HepG2 (cell line): ENCODE data around the gene DKKL1. TPM values are rescaled to one million over a fixed set of nuclear protein-coding genes. Genes with fewer than 3 reads are reported as not detected.

Experiments used
- CBX2 ChIP-seq, 2 experiments: fragments of 200-600 bp in 1 of 2; sonication (generic); formaldehyde crosslinking in 1 of 2; IDR thresholded peaks; 2 replicates each; pipeline versions ENCODE4 v1.7.0 to v1.8.1; 2018 to 2022; ENCODE audit warnings: low read depth in 2 of 2, low read length in 1 of 2, mild to moderate bottlenecking in 1 of 2, missing genetic modification reagents in 1 of 2
- EED ChIP-seq: sonication (generic); formaldehyde crosslinking; IDR thresholded peaks from 2 replicates; pipeline ENCODE4 v1.5.0; 2020; ENCODE audit warnings: mild to moderate bottlenecking, missing genetic modification reagents
- GATAD1 ChIP-seq: IDR thresholded peaks from 2 replicates; pipeline ENCODE4 v1.6.1; 2016; ENCODE audit warnings: missing genetic modification reagents, missing compliant biosample characterization
- HCFC1 ChIP-seq: fragments of 150-350 bp; IDR thresholded peaks from 2 replicates; pipeline ENCODE4 v1.6.1; 2014; ENCODE audit warnings: low read depth, low read length
- NFYB ChIP-seq: sonication (generic); formaldehyde crosslinking; IDR thresholded peaks from 2 replicates; pipeline ENCODE4 v1.4.0; 2020; ENCODE audit warnings: missing genetic modification reagents
- RARA ChIP-seq: IDR thresholded peaks from 2 replicates; pipeline ENCODE4 v1.6.1; 2016; ENCODE audit warnings: missing genetic modification reagents, missing compliant biosample characterization
- RORA ChIP-seq: sonication (generic); formaldehyde crosslinking; IDR thresholded peaks from 2 replicates; pipeline ENCODE4 v1.5.0; 2020; ENCODE audit warnings: mild to moderate bottlenecking, missing genetic modification reagents, moderate library complexity
- TAF1 ChIP-seq: sonication (generic); formaldehyde crosslinking; IDR thresholded peaks from 2 replicates; pipeline ENCODE4 v1.4.0; 2020; ENCODE audit warnings: missing genetic modification reagents
- THYN1 ChIP-seq: sonication (generic); formaldehyde crosslinking; IDR thresholded peaks from 2 replicates; pipeline ENCODE4 v1.8.1; 2023; ENCODE audit warnings: low read depth, mild to moderate bottlenecking, moderate library complexity, missing genetic modification reagents, borderline replicate concordance
- TRIM24 ChIP-seq: sonication (generic); formaldehyde crosslinking; IDR thresholded peaks from 2 replicates; pipeline ENCODE4 v1.8.0; 2022; ENCODE audit warnings: mild to moderate bottlenecking, missing genetic modification reagents
- ZFY ChIP-seq: sonication (generic); formaldehyde crosslinking; IDR thresholded peaks from 2 replicates; pipeline ENCODE4 v1.4.0; 2020; ENCODE audit warnings: missing genetic modification reagents
- ZNF343 ChIP-seq: sonication (generic); formaldehyde crosslinking; IDR thresholded peaks from 2 replicates; pipeline ENCODE4 v1.4.0; 2020; ENCODE audit warnings: mild to moderate bottlenecking, missing genetic modification reagents
- polyA plus RNA-seq, 8 experiments: library from polyadenylated mRNA; depleted of rRNA in 3 of 8; stranded (reverse) in 7 of 8; unstranded in 1 of 8; fragments of >200 nt; fragmentation: Illumina TruSeq in 4 of 8; extraction: Trizol in 4 of 8; gene quantifications; 2 replicates each; pipeline versions ENCODE4 v1.2.1 to v1.2.3, GENCODE V29; 2011 to 2016; ENCODE audit warnings: low read depth in 4 of 8, missing spikeins in 1 of 8, mixed read lengths in 1 of 8; ENCODE audit not compliant: insufficient read depth in 1 of 8
- total RNA-seq, 5 experiments: library from RNA; depleted of rRNA; stranded (reverse); fragments of >200 nt; fragmentation: Illumina TruSeq; extraction: Trizol; gene quantifications; 2 replicates each; pipeline ENCODE4 v1.2.3, GENCODE V29; 2016; ENCODE audit warnings: low read depth in 1 of 5
- TF ChIP-seq, protein P1 (sequence below): sonication (generic); formaldehyde crosslinking; conservative IDR thresholded peaks from 2 replicates; pipeline ENCODE4 v1.4.0; 2020; ENCODE audit warnings: mild to moderate bottlenecking, missing genetic modification reagents, moderate library complexity
- TF ChIP-seq, protein P2 (sequence below): sonication (generic); formaldehyde crosslinking; IDR thresholded peaks from 2 replicates; pipeline ENCODE4 v1.4.0; 2020; ENCODE audit warnings: missing genetic modification reagents
- TF ChIP-seq, protein P3 (sequence below): sonication (generic); formaldehyde crosslinking; IDR thresholded peaks from 2 replicates; pipeline ENCODE4 v1.4.0; 2020; ENCODE audit warnings: mild to moderate bottlenecking, missing genetic modification reagents, borderline replicate concordance
- TF ChIP-seq, protein P4 (sequence below): sonication (generic); formaldehyde crosslinking; IDR thresholded peaks from 2 replicates; pipeline ENCODE4 v1.8.0; 2022; ENCODE audit warnings: mild to moderate bottlenecking, missing genetic modification reagents, borderline replicate concordance
- TF ChIP-seq, protein P5 (sequence below): sonication (generic); formaldehyde crosslinking; IDR thresholded peaks from 2 replicates; pipeline ENCODE4 v1.8.1; 2023; ENCODE audit warnings: missing genetic modification reagents, inconsistent platforms, borderline replicate concordance
- TF ChIP-seq, protein P6 (sequence below): sonication (generic); formaldehyde crosslinking; conservative IDR thresholded peaks from 2 replicates; pipeline ENCODE4 v1.8.0; 2022; ENCODE audit warnings: mild to moderate bottlenecking, moderate library complexity, missing genetic modification reagents

The DKKL1 gene
- total and polyA plus RNA-seq, 2 of the 13 experiments (the other 11 are each of a cell fraction or from before 2014, with no cell fraction given) = 0.30 to 0.31 TPM

DNA sequence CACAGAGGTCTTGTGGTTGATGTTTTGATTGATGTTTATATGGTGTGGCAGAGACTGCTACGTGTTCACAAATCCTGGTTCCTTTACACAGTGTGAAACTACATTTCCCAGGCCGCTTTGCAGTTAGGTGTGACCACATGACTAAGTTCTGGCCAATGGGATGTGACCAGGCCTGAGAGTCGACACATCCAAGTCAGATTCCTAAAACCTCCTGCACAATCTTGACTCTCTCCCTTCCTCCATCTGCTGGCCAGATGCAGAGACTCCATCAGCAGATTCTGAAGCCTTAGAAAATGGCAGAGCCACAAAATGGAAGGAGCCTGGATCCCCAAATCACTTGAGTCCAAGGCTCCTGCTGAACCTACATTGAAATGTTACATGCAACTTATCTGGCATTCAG is 15.8 kb upstream of the DKKL1 start (continued):
- TF ChIP-seq EED (CRISPR knock-in tag) (no peak), TAF1 (CRISPR knock-in tag) (no peak), NFYB (CRISPR knock-in tag) (peak; percentile 72), CBX2 (IDR thresholded peaks at IDR 0.05; ENCODE audit: low read depth, low read length) (no peak), CBX2 (CRISPR knock-in tag; IDR thresholded peaks at IDR 0.05; ENCODE audit: low read depth) (no peak), HCFC1 (peak; percentile 43; the same call in 1 of the 2 replicates), RORA (CRISPR knock-in tag) (no peak), ZNF343 (CRISPR knock-in tag) (no peak), ZFY (CRISPR knock-in tag) (no peak), GATAD1 (no peak), RARA (no peak), THYN1 (CRISPR knock-in tag) (no peak), TRIM24 (CRISPR knock-in tag) (no peak)
- TF ChIP-seq, protein P1, sequence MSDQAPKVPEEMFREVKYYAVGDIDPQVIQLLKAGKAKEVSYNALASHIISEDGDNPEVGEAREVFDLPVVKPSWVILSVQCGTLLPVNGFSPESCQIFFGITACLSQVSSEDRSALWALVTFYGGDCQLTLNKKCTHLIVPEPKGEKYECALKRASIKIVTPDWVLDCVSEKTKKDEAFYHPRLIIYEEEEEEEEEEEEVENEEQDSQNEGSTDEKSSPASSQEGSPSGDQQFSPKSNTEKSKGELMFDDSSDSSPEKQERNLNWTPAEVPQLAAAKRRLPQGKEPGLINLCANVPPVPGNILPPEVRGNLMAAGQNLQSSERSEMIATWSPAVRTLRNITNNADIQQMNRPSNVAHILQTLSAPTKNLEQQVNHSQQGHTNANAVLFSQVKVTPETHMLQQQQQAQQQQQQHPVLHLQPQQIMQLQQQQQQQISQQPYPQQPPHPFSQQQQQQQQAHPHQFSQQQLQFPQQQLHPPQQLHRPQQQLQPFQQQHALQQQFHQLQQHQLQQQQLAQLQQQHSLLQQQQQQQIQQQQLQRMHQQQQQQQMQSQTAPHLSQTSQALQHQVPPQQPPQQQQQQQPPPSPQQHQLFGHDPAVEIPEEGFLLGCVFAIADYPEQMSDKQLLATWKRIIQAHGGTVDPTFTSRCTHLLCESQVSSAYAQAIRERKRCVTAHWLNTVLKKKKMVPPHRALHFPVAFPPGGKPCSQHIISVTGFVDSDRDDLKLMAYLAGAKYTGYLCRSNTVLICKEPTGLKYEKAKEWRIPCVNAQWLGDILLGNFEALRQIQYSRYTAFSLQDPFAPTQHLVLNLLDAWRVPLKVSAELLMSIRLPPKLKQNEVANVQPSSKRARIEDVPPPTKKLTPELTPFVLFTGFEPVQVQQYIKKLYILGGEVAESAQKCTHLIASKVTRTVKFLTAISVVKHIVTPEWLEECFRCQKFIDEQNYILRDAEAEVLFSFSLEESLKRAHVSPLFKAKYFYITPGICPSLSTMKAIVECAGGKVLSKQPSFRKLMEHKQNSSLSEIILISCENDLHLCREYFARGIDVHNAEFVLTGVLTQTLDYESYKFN (CRISPR knock-in tag) = no peak
- TF ChIP-seq, protein P2, sequence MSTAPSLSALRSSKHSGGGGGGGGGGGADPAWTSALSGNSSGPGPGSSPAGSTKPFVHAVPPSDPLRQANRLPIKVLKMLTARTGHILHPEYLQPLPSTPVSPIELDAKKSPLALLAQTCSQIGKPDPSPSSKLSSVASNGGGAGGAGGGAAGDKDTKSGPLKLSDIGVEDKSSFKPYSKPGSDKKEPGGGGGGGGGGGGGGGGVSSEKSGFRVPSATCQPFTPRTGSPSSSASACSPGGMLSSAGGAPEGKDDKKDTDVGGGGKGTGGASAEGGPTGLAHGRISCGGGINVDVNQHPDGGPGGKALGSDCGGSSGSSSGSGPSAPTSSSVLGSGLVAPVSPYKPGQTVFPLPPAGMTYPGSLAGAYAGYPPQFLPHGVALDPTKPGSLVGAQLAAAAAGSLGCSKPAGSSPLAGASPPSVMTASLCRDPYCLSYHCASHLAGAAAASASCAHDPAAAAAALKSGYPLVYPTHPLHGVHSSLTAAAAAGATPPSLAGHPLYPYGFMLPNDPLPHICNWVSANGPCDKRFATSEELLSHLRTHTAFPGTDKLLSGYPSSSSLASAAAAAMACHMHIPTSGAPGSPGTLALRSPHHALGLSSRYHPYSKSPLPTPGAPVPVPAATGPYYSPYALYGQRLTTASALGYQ (CRISPR knock-in tag) = no peak
- TF ChIP-seq, protein P3, sequence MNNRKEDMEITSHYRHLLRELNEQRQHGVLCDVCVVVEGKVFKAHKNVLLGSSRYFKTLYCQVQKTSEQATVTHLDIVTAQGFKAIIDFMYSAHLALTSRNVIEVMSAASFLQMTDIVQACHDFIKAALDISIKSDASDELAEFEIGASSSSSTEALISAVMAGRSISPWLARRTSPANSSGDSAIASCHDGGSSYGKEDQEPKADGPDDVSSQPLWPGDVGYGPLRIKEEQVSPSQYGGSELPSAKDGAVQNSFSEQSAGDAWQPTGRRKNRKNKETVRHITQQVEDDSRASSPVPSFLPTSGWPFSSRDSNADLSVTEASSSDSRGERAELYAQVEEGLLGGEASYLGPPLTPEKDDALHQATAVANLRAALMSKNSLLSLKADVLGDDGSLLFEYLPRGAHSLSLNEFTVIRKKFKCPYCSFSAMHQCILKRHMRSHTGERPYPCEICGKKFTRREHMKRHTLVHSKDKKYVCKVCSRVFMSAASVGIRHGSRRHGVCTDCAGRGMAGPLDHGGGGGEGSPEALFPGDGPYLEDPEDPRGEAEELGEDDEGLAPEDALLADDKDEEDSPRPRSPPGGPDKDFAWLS (CRISPR knock-in tag) = no peak
- TF ChIP-seq, protein P4, sequence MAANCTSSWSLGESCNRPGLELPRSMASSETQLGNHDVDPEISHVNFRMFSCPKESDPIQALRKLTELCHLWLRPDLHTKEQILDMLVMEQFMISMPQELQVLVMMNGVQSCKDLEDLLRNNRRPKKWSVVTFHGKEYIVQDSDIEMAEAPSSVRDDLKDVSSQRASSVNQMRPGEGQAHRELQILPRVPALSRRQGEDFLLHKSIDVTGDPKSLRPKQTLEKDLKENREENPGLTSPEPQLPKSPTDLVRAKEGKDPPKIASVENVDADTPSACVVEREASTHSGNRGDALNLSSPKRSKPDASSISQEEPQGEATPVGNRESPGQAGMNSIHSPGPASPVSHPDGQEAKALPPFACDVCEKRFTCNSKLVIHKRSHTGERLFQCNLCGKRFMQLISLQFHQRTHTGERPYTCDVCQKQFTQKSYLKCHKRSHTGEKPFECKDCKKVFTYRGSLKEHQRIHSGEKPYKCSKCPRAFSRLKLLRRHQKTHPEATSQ (CRISPR knock-in tag) = no peak
- TF ChIP-seq, protein P5, sequence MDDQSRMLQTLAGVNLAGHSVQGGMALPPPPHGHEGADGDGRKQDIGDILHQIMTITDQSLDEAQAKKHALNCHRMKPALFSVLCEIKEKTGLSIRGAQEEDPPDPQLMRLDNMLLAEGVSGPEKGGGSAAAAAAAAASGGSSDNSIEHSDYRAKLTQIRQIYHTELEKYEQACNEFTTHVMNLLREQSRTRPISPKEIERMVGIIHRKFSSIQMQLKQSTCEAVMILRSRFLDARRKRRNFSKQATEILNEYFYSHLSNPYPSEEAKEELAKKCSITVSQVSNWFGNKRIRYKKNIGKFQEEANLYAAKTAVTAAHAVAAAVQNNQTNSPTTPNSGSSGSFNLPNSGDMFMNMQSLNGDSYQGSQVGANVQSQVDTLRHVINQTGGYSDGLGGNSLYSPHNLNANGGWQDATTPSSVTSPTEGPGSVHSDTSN (CRISPR knock-in tag) = no peak
- TF ChIP-seq, protein P6, sequence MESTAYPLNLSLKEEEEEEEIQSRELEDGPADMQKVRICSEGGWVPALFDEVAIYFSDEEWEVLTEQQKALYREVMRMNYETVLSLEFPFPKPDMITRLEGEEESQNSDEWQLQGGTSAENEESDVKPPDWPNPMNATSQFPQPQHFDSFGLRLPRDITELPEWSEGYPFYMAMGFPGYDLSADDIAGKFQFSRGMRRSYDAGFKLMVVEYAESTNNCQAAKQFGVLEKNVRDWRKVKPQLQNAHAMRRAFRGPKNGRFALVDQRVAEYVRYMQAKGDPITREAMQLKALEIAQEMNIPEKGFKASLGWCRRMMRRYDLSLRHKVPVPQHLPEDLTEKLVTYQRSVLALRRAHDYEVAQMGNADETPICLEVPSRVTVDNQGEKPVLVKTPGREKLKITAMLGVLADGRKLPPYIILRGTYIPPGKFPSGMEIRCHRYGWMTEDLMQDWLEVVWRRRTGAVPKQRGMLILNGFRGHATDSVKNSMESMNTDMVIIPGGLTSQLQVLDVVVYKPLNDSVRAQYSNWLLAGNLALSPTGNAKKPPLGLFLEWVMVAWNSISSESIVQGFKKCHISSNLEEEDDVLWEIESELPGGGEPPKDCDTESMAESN = no peak
